BLaER1 (cell line): ENCODE results near the gene WDR44.
A peak's percentile ranks its signal among the peaks of the same experiment; 100 is the strongest.
"Not testable (repeated sequence)": the region's sequence is repeated elsewhere in the genome, so short reads cannot be mapped to it uniquely, and the experiment has no call there.

Experiments
- H3K27ac ChIP-seq: shearing (Covaris generic); formaldehyde crosslinking; 2 replicates; pipeline ENCODE4 v1.8.1; 2022
- H3K27me3 ChIP-seq: shearing (Covaris generic); formaldehyde crosslinking; 2 replicates; pipeline ENCODE4 v1.8.1; 2022
- H3K36me3 ChIP-seq: shearing (Covaris generic); formaldehyde crosslinking; 2 replicates; pipeline ENCODE4 v1.8.1; 2022
- H3K4me1 ChIP-seq: shearing (Covaris generic); formaldehyde crosslinking; 2 replicates; pipeline ENCODE4 v1.8.1; 2022
- H3K4me2 ChIP-seq: shearing (Covaris generic); formaldehyde crosslinking; 2 replicates; pipeline ENCODE4 v1.8.1; 2022
- H3K4me3 ChIP-seq: shearing (Covaris generic); formaldehyde crosslinking; 2 replicates; pipeline ENCODE4 v1.8.1; 2022
- H3K9ac ChIP-seq: shearing (Covaris generic); formaldehyde crosslinking; 2 replicates; pipeline ENCODE4 v1.8.1; 2022
- H3K9me3 ChIP-seq: shearing (Covaris generic); formaldehyde crosslinking; 2 replicates; pipeline ENCODE4 v1.8.1; 2022
- H4K20me1 ChIP-seq: shearing (Covaris generic); formaldehyde crosslinking; 2 replicates; pipeline ENCODE4 v1.8.1; 2022
- Cebpa-rat ChIP-seq: shearing (Covaris generic); IDR thresholded peaks from 2 replicates; pipeline ENCODE4 v1.8.1; 2022

The WDR44 gene, protein sequence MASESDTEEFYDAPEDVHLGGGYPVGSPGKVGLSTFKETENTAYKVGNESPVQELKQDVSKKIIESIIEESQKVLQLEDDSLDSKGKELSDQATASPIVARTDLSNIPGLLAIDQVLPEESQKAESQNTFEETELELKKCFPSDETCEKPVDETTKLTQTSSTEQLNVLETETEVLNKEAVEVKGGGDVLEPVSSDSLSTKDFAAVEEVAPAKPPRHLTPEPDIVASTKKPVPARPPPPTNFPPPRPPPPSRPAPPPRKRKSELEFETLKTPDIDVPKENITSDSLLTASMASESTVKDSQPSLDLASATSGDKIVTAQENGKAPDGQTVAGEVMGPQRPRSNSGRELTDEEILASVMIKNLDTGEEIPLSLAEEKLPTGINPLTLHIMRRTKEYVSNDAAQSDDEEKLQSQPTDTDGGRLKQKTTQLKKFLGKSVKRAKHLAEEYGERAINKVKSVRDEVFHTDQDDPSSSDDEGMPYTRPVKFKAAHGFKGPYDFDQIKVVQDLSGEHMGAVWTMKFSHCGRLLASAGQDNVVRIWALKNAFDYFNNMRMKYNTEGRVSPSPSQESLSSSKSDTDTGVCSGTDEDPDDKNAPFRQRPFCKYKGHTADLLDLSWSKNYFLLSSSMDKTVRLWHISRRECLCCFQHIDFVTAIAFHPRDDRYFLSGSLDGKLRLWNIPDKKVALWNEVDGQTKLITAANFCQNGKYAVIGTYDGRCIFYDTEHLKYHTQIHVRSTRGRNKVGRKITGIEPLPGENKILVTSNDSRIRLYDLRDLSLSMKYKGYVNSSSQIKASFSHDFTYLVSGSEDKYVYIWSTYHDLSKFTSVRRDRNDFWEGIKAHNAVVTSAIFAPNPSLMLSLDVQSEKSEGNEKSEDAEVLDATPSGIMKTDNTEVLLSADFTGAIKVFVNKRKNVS

DNA sequence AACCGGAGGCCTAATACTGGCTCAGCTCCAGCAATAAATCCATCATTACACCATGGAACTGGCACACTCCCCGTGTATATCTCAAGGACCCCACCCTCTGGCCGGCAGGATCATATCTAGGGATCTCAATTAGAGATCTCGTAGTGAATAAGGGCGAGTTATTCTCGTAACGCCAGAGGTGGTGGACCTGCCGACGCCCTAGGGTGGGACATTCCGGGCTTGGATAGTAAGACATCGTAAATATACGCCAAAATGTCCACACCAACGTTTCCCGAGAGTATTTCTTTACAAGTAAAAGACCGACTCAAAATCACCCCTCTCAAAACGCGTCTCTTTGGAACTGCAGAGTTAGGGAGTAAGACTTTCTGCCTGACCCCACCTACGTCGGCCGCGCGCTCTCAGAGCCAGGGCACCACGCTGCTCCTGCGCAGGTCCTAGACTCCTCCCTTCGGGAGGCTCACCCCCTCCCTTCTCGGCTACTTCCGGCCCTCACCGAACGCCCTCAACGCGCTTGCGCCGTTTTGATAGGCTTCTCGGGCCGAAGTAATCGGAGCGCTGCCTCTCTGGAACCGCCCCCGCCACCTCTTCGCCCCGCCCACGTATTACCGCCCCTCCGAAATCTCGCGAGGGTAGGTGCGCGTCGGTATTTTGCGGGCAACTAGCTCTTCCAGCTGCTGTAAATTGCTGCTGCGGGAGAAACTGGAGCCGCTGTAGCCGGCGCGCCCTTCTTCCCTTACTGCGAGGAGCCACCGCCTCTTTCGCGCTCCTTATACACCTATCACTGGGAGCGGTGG lies at the start of gene WDR44:
WDR44 (plus strand) TSS at position 643 of the 794 bp plus-strand sequence. CDS start 398 bp downstream, outside the sequence.
- peak within 1 kb of the TSS; percentile 82 for H3K9ac ChIP-seq
- H3K9me3 ChIP-seq: peaks cover 5% of the 10 kb centered on the region; the same call in 1 of the 2 replicates
- peaks cover 22% of the 10 kb centered on the region for H3K4me1 ChIP-seq
- H3K27ac ChIP-seq: peak within 1 kb of the TSS; percentile 81
- H4K20me1 ChIP-seq: no peaks in the 10 kb centered on the region
- peak within 1 kb of the TSS; percentile 75 for H3K4me3 ChIP-seq
- H3K4me2 ChIP-seq: peak within 1 kb of the TSS; percentile 72
- TF ChIP-seq Cebpa-rat: no peak
- no peaks in the 10 kb centered on the region for H3K27me3 ChIP-seq
- H3K36me3 ChIP-seq: no peaks in the 10 kb centered on the region

DNA sequence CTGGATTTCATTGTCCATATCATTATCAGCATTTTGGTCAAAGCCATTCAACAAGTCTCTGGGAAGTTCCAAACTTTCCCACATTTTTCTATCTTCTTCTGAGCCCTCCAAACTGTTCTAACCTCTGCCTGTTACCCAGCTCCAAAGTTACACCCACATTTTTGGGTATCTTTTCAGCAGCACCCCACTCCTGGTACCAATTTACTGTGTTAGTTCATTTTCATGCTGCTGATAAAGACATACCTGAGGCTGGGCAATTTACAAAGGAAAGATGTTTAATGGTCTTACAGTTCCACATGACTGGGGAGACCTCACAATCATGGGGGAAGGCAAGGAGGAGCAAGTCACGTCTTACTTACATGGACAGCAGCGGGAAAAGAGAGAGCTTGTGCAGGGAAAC lies 40.1 kb upstream of the WDR44 start:
- H4K20me1 ChIP-seq, H3K4me3 ChIP-seq, H3K27me3 ChIP-seq: not testable (repeated sequence)

DNA sequence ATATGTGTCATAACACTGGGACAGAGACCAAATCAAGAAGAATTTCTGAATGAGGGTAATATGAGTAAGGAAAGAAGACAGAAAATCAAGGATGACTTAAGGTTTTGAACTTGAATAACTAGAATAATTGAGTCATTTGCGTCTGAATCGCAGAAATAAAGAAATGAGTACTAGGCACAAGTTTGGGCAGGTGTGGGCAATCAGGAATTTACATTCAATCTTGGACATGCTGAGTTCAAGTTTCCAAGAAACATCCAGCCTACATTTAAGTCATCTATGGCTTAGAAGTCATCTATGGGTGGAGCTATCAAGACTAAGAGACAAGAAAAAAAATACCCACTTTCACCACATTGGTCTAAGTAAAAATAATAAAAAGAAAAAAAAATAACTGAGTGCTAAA lies 30.4 kb upstream of the WDR44 start:
- H3K4me3 ChIP-seq: no peak overlapping the region
- no peak overlapping the region for H3K27ac ChIP-seq
- H4K20me1 ChIP-seq: no peaks in the 10 kb centered on the region
- H3K9ac ChIP-seq: no peak overlapping the region
- no peaks in the 10 kb centered on the region for H3K9me3 ChIP-seq
- no peaks in the 10 kb centered on the region for H3K27me3 ChIP-seq
- TF ChIP-seq Cebpa-rat: no peak
- no peaks in the 10 kb centered on the region for H3K36me3 ChIP-seq
- no peak overlapping the region for H3K4me2 ChIP-seq
- H3K4me1 ChIP-seq: no peaks in the 10 kb centered on the region

More for the DNA sequence above, 40.1 kb upstream of the WDR44 start:
- not testable (repeated sequence) for H3K9ac ChIP-seq, H3K36me3 ChIP-seq, H3K4me2 ChIP-seq, H3K4me1 ChIP-seq, H3K27ac ChIP-seq
- peaks cover 26% of the 10 kb centered on the region for H3K9me3 ChIP-seq

DNA sequence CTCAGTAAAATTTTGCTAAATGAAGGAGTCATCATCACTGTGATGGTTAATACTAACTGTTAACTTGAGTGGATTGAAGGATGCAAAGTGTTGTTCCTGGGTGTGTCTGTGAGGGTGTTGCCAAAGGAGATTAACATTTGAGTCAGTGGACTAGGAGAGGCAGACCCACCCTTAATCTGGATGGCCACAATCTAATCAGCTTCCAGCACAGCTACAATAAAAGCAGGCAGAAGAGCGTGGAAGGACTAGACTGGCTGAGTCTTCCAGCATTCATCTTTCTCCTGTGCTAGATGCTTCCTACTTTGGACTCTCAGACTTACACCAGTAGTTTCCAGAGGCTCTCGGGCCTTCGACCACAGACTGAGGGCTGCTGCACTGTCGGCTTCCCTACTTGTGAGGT lies 21.3 kb upstream of the WDR44 start:
- Histone ChIP-seq H4K20me1 (no peaks in the 10 kb centered on the region), H3K4me3 (no peak overlapping the region), H3K36me3 (no peaks in the 10 kb centered on the region), H3K9me3 (no peaks in the 10 kb centered on the region), H3K27me3 (no peaks in the 10 kb centered on the region), H3K9ac (no peak overlapping the region), H3K4me1 (no peaks in the 10 kb centered on the region), H3K4me2 (no peak overlapping the region), H3K27ac (no peak overlapping the region)
- TF ChIP-seq Cebpa-rat: no peak

DNA sequence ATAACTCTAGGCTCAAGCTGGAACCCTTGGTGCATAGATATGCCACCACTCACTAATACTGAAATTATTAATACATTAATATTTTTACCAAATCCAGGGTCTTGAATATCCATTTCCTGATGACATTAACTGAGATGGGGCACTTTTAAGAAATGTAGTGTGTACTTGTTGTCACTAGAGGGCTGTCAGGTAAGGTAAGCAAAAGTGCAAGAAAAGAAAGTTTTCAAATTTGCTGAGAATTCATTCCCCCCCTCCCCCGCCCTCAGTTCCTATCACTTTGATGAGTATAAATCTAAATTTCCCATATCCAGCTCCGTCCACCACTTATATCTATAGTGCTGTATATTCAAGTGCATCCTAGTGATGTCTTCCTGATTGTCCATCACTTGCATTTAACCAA lies 20.5 kb upstream of the WDR44 start:
- H3K9me3 ChIP-seq: no peaks in the 10 kb centered on the region
- H3K4me2 ChIP-seq: no peak overlapping the region
- no peak overlapping the region for H3K4me3 ChIP-seq
- no peak overlapping the region for H3K9ac ChIP-seq
- no peaks in the 10 kb centered on the region for H3K27me3 ChIP-seq
- H3K36me3 ChIP-seq: no peaks in the 10 kb centered on the region
- no peaks in the 10 kb centered on the region for H4K20me1 ChIP-seq
- H3K4me1 ChIP-seq: no peaks in the 10 kb centered on the region
- TF ChIP-seq Cebpa-rat: no peak
- no peak overlapping the region for H3K27ac ChIP-seq

DNA sequence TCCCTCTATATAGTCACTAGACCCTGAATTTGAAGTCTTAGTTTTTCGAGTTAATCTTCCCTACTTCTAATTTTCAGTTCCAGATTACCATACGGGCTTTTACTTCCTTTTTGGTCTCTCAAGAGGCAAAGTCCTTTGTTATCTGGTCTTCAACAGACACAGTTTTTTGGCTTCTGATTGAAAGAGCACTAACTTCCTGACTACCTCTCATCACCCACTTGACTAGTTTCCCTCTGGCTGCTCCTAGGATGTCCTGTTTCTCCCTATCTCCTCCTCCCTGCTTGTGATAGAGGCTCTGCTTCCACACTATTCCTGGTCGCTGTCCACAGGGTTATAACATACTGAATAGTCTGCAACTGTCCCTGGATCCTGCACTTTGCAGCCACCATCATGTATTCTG lies 16.7 kb upstream of the WDR44 start:
- Histone ChIP-seq H3K9me3 (no peaks in the 10 kb centered on the region), H3K4me2 (no peak overlapping the region), H3K27me3 (no peaks in the 10 kb centered on the region), H3K4me3 (no peak overlapping the region), H4K20me1 (no peaks in the 10 kb centered on the region), H3K9ac (no peak overlapping the region), H3K36me3 (no peaks in the 10 kb centered on the region), H3K27ac (no peak overlapping the region), H3K4me1 (no peaks in the 10 kb centered on the region)
- no peak for TF ChIP-seq Cebpa-rat

DNA sequence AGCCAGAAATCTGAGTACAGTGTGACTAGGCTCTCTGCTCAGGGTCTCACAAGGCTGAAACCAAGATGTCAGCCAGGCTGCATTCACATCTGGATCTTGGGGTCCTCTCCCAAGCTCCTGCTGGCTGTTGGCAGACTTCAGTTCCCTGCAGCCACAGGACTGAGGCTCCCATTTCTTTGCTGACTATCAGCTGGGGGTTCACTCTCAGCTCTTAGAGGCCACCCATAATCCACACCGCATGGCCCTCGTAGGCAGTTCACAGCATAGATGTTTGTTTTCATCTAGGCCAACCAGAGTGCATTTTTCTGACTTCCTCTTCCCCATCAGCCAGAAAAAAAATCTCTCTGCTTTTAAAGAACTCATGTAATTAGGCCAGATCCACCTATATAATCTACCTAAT lies 8.2 kb upstream of the WDR44 start:
- no peaks in the 10 kb centered on the region for H3K27me3 ChIP-seq
- no peak overlapping the region for H3K27ac ChIP-seq
- no peak overlapping the region for H3K9ac ChIP-seq
- TF ChIP-seq Cebpa-rat: no peak
- no peaks in the 10 kb centered on the region for H3K36me3 ChIP-seq
- H4K20me1 ChIP-seq: no peaks in the 10 kb centered on the region
- H3K4me1 ChIP-seq: no peaks in the 10 kb centered on the region
- H3K4me2 ChIP-seq: no peak overlapping the region
- H3K4me3 ChIP-seq: no peak overlapping the region
- no peaks in the 10 kb centered on the region for H3K9me3 ChIP-seq

DNA sequence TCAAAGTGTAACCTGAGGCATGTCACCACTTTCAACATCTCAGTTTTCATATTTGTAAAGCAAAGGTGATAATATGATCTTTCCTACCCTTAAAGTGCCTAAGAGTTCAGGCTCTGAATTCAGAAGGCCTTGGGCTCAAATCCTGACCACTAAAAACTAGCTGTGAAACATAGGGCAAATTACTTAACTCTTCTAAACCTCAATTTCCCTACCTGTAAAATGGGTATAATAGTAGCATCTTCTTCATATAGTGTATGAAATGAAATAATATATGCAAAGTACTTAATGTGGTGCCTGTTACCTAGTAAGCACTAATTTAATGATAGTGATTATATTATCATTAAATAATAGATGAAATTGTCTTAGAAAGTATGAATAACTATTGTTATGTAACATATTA lies 7.0 kb upstream of the WDR44 start:
- no peak for TF ChIP-seq Cebpa-rat
- Histone ChIP-seq H3K27me3 (no peaks in the 10 kb centered on the region), H3K9ac (no peak overlapping the region), H4K20me1 (no peaks in the 10 kb centered on the region), H3K9me3 (no peaks in the 10 kb centered on the region), H3K27ac (no peak overlapping the region), H3K4me3 (no peak overlapping the region), H3K4me1 (no peaks in the 10 kb centered on the region), H3K4me2 (no peak overlapping the region), H3K36me3 (no peaks in the 10 kb centered on the region)

DNA sequence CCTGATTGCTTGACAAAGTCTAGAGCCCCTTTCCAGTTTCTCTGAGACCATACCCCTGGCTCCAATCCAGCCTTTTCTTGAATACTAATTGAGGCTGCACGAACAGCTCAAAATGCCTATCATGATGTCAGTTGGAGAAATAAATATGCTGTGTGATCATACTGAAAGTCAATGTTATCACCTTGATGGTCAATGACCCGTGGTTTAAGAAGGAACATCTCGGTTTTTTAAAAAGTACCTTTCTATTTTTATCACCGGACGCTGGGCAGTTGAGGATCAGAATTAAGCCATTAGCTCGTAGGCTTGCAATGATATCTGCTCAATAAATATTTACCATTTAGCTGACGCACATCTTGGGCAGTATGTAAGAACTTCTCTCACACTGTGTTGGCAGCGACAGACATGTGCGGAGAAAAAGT lies 852 bp upstream of the WDR44 start:
- Histone ChIP-seq H3K9me3 (peaks cover 5% of the 10 kb centered on the region; the same call in 1 of the 2 replicates), H3K4me1 (peaks cover 19% of the 10 kb centered on the region), H3K4me2 (peak overlapping the region; percentile 72), H3K27ac (no peak overlapping the region; the same call in 1 of the 2 replicates), H4K20me1 (no peaks in the 10 kb centered on the region), H3K36me3 (no peaks in the 10 kb centered on the region), H3K27me3 (no peaks in the 10 kb centered on the region), H3K4me3 (peak overlapping the region; percentile 75), H3K9ac (peak overlapping the region; percentile 71)
- TF ChIP-seq Cebpa-rat: no peak
